Cardiac fibroblast (primary cell): ENCODE data around the gene LZTR1.

ENCODE experiments used
- DNase-seq, 2 donors: peaks; one replicate each; pipeline versions ENCODE4 v3.0.0 to v3.0.0-alpha.2; 2010; ENCODE audit warnings: low read depth in 2 of 2
- H3K4me3 ChIP-seq, 2 donors: replicated peaks in 1 of 2; 1 replicate in 1 of 2; 2 replicates in 1 of 2; pipeline ENCODE4 v1.5.1; 2011; ENCODE audit warnings: low read depth in 2 of 2, low read length in 2 of 2, mild to moderate bottlenecking in 2 of 2, moderate library complexity in 1 of 2
- TF ChIP-seq, protein P1 (sequence below): IDR thresholded peaks from one replicate; pipeline ENCODE4 v1.5.1; 2011; ENCODE audit warnings: low read depth, mild to moderate bottlenecking, low read length, inconsistent platforms

The LZTR1 gene

DNA sequence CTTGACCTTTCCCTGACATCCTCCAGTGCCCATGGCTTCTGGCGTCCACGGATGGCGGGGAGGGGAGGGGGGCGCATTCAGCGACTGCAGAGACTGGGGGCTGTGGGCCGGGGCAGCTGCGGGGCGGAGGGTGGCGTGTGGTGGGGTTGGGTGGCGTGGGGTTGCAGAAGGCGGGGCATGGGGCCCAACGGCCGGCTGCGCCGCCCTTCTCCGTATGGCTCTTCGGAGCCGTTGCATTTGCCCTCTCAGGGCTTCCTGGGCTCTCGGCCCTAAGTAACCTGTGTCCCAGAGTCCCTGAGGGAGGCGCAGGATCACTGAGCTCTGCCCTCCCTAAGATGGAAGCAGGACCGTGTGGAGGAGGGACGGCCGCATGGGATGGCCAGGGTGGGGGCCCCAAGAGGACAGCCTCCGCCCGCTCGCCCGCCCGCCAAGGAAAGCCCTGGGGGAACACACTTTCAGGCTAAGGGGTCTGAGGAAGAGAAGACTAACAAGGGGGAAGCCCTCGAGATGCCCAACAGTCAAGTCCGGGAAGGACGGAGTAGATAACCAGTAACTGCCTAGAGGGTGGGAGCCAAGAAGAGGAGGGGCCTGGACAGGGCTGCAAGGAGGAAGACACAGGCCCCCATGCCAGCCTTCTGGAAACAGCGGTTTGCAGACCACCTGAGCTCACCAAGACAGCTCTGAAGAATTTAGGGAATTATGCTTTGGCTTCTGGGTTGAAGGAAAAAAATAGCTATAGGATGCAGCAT lies 24.2 kb upstream of the LZTR1 start:
- H3K4me3 ChIP-seq, result peak overlapping the region; percentile 64 to 78
- TF ChIP-seq, protein P1, sequence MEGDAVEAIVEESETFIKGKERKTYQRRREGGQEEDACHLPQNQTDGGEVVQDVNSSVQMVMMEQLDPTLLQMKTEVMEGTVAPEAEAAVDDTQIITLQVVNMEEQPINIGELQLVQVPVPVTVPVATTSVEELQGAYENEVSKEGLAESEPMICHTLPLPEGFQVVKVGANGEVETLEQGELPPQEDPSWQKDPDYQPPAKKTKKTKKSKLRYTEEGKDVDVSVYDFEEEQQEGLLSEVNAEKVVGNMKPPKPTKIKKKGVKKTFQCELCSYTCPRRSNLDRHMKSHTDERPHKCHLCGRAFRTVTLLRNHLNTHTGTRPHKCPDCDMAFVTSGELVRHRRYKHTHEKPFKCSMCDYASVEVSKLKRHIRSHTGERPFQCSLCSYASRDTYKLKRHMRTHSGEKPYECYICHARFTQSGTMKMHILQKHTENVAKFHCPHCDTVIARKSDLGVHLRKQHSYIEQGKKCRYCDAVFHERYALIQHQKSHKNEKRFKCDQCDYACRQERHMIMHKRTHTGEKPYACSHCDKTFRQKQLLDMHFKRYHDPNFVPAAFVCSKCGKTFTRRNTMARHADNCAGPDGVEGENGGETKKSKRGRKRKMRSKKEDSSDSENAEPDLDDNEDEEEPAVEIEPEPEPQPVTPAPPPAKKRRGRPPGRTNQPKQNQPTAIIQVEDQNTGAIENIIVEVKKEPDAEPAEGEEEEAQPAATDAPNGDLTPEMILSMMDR, result no peak
- no peak for DNase-seq

DNA sequence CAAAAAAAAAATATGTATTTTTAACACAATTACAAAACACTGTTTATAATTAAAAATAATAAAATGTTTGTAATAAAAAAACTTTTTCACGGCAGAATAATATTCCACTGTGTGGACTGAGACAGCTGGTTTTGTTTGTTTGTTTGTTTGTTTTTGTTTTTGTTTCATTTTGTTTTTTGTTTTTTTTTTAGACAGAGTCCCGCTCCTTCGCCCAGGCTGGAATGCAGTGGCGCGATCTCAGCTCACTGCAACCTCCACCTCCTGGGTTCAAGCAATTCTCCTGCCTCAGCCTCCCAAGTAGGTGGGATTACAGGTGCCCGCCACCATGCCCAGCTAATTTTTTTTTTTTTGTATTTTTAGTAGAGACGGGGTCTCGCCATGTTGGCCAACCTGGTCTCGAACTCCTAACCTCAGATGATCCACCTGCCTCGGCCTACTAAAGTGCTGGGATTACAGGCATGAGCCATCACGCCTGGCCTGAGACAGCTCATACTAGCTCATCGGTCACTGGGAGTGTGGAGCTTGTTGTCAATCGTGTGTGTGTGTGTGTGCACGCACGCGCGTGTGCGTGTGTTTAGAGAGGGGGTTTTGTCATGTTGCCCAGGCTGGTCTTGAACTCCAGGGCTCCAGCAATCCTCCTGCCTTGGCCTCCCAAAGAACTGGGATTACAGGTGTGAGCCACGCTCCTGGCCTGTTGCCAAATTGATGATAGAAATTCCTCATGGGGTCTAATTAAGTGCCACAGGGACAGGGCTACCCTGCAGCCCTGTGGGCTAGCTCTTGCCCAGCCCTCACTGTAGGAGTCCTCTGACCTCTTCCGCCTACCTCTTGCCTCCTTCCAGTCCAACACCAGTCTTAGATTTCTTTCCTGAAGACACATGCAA lies 22.3 kb upstream of the LZTR1 start:
- no peak overlapping the region for H3K4me3 ChIP-seq
- TF ChIP-seq, protein P1, result no peak
- no peak for DNase-seq

DNA sequence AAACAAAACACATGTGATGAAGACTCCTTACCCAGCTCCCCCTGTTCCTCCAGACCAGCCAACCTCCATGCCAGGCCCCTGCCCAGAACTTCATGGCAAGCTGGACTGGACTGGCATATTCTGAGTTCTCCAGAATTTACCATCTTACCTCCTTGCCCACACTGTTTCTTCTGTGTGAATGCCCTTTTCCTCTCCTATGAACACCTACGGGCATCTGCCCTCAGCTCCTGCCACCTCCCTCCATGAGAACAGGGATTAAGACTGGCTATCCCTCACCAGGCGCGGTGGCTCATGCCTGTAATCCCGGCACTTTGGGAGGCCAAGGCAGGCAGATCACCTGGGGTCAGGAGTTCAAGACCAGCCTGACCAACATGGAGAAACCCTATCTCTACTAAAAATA lies 21.5 kb upstream of the LZTR1 start:
- TF ChIP-seq, protein P1, result no peak
- DNase-seq, result no peak

DNA sequence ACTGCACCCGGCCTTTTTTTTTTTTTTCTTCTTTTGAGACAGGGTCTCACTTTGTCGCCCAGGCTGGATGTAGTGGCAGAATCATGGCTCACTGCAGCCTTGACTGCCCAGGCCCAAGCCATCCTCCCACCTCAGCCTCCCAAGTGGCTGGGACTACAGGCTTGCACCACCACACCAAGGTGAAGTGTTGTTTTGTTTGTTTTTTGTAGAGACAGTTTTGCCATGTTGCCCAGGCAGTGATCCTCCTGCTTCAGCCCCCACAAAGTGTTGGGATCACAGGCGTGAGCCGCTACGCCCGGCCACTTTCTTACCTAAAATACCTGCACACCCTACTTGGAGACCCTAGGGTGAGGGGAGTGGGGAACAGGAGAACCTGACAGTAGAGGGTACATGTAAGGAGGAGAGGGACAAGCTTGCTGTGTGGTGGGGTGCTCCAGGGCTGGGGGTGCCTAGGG lies 19.6 kb upstream of the LZTR1 start:
- DNase-seq, result no peak
- no peak overlapping the region for H3K4me3 ChIP-seq
- TF ChIP-seq, protein P1, result no peak

More for the DNA sequence above, 21.5 kb upstream of the LZTR1 start:
- no peak overlapping the region for H3K4me3 ChIP-seq

DNA sequence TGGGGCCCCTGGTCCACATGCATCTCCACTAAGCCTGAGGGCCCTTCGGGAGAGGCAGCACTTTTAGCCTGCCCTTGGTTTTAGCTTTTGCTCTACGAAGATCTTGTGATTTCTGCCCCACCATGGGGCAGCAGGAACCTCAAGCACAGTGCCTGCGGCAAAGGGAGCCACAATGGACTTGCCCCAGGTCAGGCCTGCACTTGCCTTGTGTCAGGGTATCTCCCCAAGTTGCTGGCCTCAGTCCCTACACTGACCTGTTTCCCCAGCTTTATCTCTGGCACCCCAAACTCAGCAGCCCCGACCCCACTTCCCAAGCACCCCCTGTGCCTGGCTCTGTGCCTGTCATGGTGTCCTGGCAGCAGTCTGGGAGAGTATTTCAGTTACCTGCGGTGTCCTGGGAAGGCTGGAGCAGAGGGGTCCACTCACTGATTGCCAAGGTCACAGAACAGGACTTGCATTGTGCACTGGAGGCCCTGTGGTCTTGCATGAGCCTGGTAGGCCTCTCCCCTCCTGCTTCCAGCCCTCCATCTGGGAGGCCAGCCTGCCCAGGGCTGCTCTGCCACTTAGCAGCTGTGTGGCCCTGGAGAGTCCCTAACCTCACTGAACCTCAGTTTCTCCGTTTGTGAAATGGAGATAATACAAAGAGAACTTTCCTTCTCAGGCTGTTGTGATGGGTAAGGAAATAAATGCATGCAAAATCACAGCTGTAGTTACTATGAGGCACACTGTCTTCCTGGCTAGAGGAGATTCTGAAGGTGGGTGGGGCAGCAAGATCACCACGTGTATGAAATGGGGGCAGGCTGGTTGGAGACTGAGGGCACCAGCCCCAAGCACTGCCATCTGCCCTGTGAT lies 18.7 kb upstream of the LZTR1 start:
- TF ChIP-seq, protein P1, result no peak
- no peak overlapping the region for H3K4me3 ChIP-seq
- no peak for DNase-seq

DNA sequence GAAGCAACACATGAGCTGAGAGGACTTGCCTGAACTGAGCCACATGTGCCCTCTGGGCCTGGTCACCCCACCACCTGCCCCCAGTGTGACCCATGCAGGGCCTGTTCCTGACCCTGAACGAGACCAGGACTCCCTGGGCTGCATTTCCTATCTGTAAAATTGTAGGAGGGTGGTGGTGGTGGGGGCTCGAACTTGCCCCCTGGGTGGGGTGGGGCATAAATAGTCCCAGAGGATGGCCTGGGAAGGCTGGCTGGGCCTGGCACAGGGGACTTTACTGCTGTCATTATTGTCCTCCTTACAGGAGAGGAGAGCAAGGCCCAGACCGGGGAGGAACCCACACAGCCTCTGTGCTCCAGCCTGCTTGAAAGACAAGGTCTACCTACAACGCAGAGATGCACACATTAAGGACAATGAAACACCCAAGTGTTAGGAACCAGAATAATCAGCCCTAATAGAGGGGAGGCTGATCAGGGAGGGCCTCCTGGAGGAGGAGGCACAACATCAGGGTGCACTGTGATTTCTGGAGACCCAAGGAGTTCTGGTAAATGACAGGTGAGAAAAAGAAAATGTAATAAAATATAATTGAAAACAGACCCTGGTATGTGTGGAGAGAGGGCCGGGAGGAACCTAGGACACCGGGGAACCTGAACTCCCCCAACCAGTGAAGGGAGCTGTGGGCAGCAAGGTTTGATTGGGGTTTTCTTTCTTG lies 17.9 kb upstream of the LZTR1 start:
- TF ChIP-seq, protein P1, result no peak
- H3K4me3 ChIP-seq, result peak overlapping the region in 1 of 2 donors; percentile 28
- no peak for DNase-seq
